HG02840 (cell line): Measurements from ENCODE around the gene SYTL5.

Experiments used
- ATAC-seq: cut with Tn5 transposase; IDR thresholded peaks from one replicate; pipeline ENCODE4 v1.9.1; 2021; ENCODE audit warnings: mild to moderate bottlenecking, moderate library complexity, moderate number of reproducible peaks; ENCODE audit not compliant: unreplicated experiment, low FRiP score

The SYTL5 gene

GRCh38 chrX:38018766-38019425 lies 12.5 kb downstream of the SYTL5 start:
- no peak for ATAC-seq

- ATAC-seq: no peak
Observed at GRCh38 chrX:38028300-38028699, 21.9 kb downstream of the SYTL5 start.

GRCh38 chrX:38036466-38036865 lies 30.1 kb downstream of the SYTL5 start:
- ATAC-seq: no peak

GRCh38 chrX:38038501-38038900 lies 32.1 kb downstream of the SYTL5 start:
- no peak for ATAC-seq

GRCh38 chrX:38041237-38041636 lies 34.9 kb downstream of the SYTL5 start:
- ATAC-seq: no peak

GRCh38 chrX:38044701-38045100 lies 38.3 kb downstream of the SYTL5 start:
- no peak for ATAC-seq

GRCh38 chrX:38045538-38046096 lies 39.3 kb downstream of the SYTL5 start:
- ATAC-seq: no peak

- no peak for ATAC-seq
Observed at GRCh38 chrX:38048886-38049285, 42.5 kb downstream of the SYTL5 start.

- ATAC-seq: no peak
Observed at GRCh38 chrX:38050806-38051205, 44.5 kb downstream of the SYTL5 start.

GRCh38 chrX:38052096-38052495 lies 45.7 kb downstream of the SYTL5 start:
- ATAC-seq: no peak

- ATAC-seq: no peak
Observed at GRCh38 chrX:38055170-38055847, 49.0 kb downstream of the SYTL5 start.

GRCh38 chrX:38060331-38060878 lies 54.1 kb downstream of the SYTL5 start:
- ATAC-seq: no peak

GRCh38 chrX:38061335-38061734 lies 55.0 kb downstream of the SYTL5 start:
- ATAC-seq: no peak

- no peak for ATAC-seq
Observed at GRCh38 chrX:38066934-38067333, 60.6 kb downstream of the SYTL5 start.

GRCh38 chrX:38069273-38069672 lies 62.9 kb downstream of the SYTL5 start:
- ATAC-seq: no peak

- no peak for ATAC-seq
Observed at GRCh38 chrX:38069991-38070390, 63.6 kb downstream of the SYTL5 start.

GRCh38 chrX:38079463-38079862 lies 73.1 kb downstream of the SYTL5 start:
- no peak for ATAC-seq

GRCh38 chrX:38080808-38081207 lies 74.5 kb downstream of the SYTL5 start:
- ATAC-seq: no peak

- no peak for ATAC-seq
Observed at GRCh38 chrX:38081909-38082308, 75.6 kb downstream of the SYTL5 start.

GRCh38 chrX:38082309-38082708 lies 76.0 kb downstream of the SYTL5 start:
- no peak for ATAC-seq

GRCh38 chrX:38085813-38086212 lies 79.5 kb downstream of the SYTL5 start:
- no peak for ATAC-seq
